Endothelial cell of umbilical vein (primary cell): ENCODE measurements around the gene IDI2. TPM values are rescaled to one million over a fixed set of nuclear protein-coding genes. Genes with fewer than 3 reads are reported as not detected.

Source experiments
- BruUV-seq: library from RNA; stranded (reverse); fragments of 400-500 nt; replicated peaks from 2 replicates; lab custom pipeline; 2021; lab: Mats Ljungman, UMichigan
- CTCF ChIA-PET: fragments of 300-600, 350-600 bp; sonication (Branson Sonifier 250); formaldehyde crosslinking; loops from one replicate; lab custom pipeline; 2021; ENCODE audit warnings: antibody characterized with exemption, inconsistent platforms; lab: Charles Lee
- POLR2A ChIA-PET: fragments of 300-600, 350-600 bp; sonication (Branson Sonifier 250); formaldehyde crosslinking; loops from one replicate; lab custom pipeline; 2021; ENCODE audit warnings: antibody characterized with exemption, inconsistent platforms; lab: Charles Lee
- DNase-seq: peaks from one replicate; pipeline ENCODE4 v3.0.0-alpha.2; 2011; ENCODE audit warnings: low read depth, low spot score
- FAIRE-seq: peaks from 2 replicates; lab custom pipeline; 2011; peaks lifted over from hg19 to GRCh38; lab: Jason Lieb, UNC
- H2AFZ ChIP-seq: 2 replicates; pipeline ENCODE4 v1.6.0; 2012; ENCODE audit warnings: low read depth, low read length, control low read depth, inconsistent platforms
- H3K27ac ChIP-seq: 2 replicates; pipeline ENCODE4 v1.5.1; 2011; ENCODE audit warnings: low read depth, mild to moderate bottlenecking, control low read depth, low read length, moderate library complexity; ENCODE audit not compliant: insufficient read depth
- H3K27me3 ChIP-seq, 2 experiments: 2 replicates each; pipeline versions ENCODE4 v1.6.0 to v1.6.1; 2011; ENCODE audit warnings: low read length in 2 of 2, mixed read lengths in 1 of 2; ENCODE audit not compliant: control insufficient read depth in 2 of 2, insufficient read depth in 2 of 2
- H3K36me3 ChIP-seq, 2 experiments: 2 replicates in 1 of 2; 3 replicates in 1 of 2; pipeline ENCODE4 v1.5.1; 2011; ENCODE audit warnings: low read length in 2 of 2, mild to moderate bottlenecking in 1 of 2, moderate library complexity in 1 of 2; ENCODE audit not compliant: control insufficient read depth in 2 of 2, insufficient read depth in 2 of 2; ENCODE audit errors: extremely low read depth in 1 of 2
- H3K4me1 ChIP-seq: 3 replicates; pipeline ENCODE4 v1.5.1; 2011; ENCODE audit warnings: mild to moderate bottlenecking, low read length; ENCODE audit not compliant: control insufficient read depth, insufficient read depth; ENCODE audit errors: extremely low read depth
- H3K4me2 ChIP-seq: 2 replicates; pipeline ENCODE4 v1.6.1; 2011; ENCODE audit warnings: low read length, control low read depth, mixed read lengths; ENCODE audit not compliant: insufficient read depth
- H3K4me3 ChIP-seq, 3 experiments: fragments of 200-600 bp in 1 of 3; sonication (generic), shearing (Covaris generic) in 1 of 3; replicated peaks in 1 of 3; 2 replicates each; pipeline ENCODE4 v1.5.1; 2011 to 2016; ENCODE audit warnings: control low read depth in 3 of 3, low read length in 3 of 3, mild to moderate bottlenecking in 2 of 3, inconsistent platforms in 1 of 3, low read depth in 1 of 3, moderate library complexity in 1 of 3; ENCODE audit not compliant: insufficient read depth in 1 of 3
- H3K79me2 ChIP-seq: 2 replicates; pipeline ENCODE4 v1.6.0; 2012; ENCODE audit warnings: low read length, inconsistent platforms; ENCODE audit not compliant: control insufficient read depth, insufficient read depth
- H3K9ac ChIP-seq: replicated peaks from 2 replicates; pipeline ENCODE3; 2011; ENCODE audit warnings: low read length, control low read depth; ENCODE audit not compliant: insufficient read depth; ENCODE audit errors: extremely low read depth
- H3K9me1 ChIP-seq: replicated peaks from 3 replicates; pipeline ENCODE4 v1.6.0; 2011; ENCODE audit warnings: mild to moderate bottlenecking, low read length; ENCODE audit not compliant: control insufficient read depth, insufficient read depth; ENCODE audit errors: extremely low read depth
- H3K9me3 ChIP-seq: replicated peaks from 2 replicates; pipeline ENCODE4 v1.5.1; 2012; ENCODE audit warnings: low read length, inconsistent platforms; ENCODE audit not compliant: control insufficient read depth, insufficient read depth
- H4K20me1 ChIP-seq: replicated peaks from 2 replicates; pipeline ENCODE3; 2011; ENCODE audit warnings: mild to moderate bottlenecking, low read length; ENCODE audit not compliant: control insufficient read depth, insufficient read depth; ENCODE audit errors: extremely low read depth
- EZH2 ChIP-seq: IDR thresholded peaks from 2 replicates; pipeline ENCODE4 v1.6.1; 2012; ENCODE audit warnings: borderline replicate concordance, low read depth, mild to moderate bottlenecking, moderate library complexity, low read length, inconsistent platforms; ENCODE audit not compliant: severe bottlenecking
- FOS ChIP-seq: IDR thresholded peaks from 2 replicates; pipeline ENCODE4 v1.6.1; 2011; ENCODE audit warnings: mild to moderate bottlenecking, low read length, moderate library complexity, borderline replicate concordance; ENCODE audit not compliant: insufficient read depth
- GATA2 ChIP-seq: IDR thresholded peaks from 2 replicates; pipeline ENCODE4 v1.7.0; 2011; ENCODE audit warnings: low read depth, mild to moderate bottlenecking, moderate library complexity, mixed read lengths, low read length; ENCODE audit not compliant: insufficient read length, insufficient read depth
- JUN ChIP-seq: IDR thresholded peaks from 2 replicates; pipeline ENCODE4 v1.6.1; 2011; ENCODE audit warnings: borderline replicate concordance, low read depth; ENCODE audit not compliant: insufficient read length, insufficient read depth
- MYC ChIP-seq: IDR thresholded peaks from one replicate; pipeline ENCODE4 v1.6.1; 2011; ENCODE audit warnings: mild to moderate bottlenecking, low read depth, low read length
- POLR2A ChIP-seq: IDR thresholded peaks from 2 replicates; pipeline ENCODE4 v1.6.1; 2012; ENCODE audit warnings: low read depth, mild to moderate bottlenecking, control low read depth, low read length
- POLR2AphosphoS5 ChIP-seq: IDR thresholded peaks from 2 replicates; pipeline ENCODE4 v1.6.1; 2012; ENCODE audit warnings: low read depth, mild to moderate bottlenecking, control low read depth, low read length, moderate library complexity; ENCODE audit not compliant: insufficient read depth
- dilution Hi-C: fragments of 300-500 bp; cut with MboI; formaldehyde crosslinking; loops from one replicate; pipeline ENCODE4 v1.15.0; 2019; ENCODE audit warnings: low sequenced_read_pairs; ENCODE audit not compliant: extremely low pct_ligation_motif_present
- intact Hi-C: fragments of 100-400 bp; cut with micrococcal nuclease; formaldehyde crosslinking; loops from one replicate; pipeline ENCODE4 v1.10.0; 2022
- polyA plus RNA-seq, 4 experiments: library from polyadenylated mRNA; depleted of rRNA in 3 of 4; stranded (reverse) in 3 of 4; unstranded in 1 of 4; fragments of >200 nt; gene quantifications; 2 replicates each; pipeline versions ENCODE4 v1.2.1 to v1.2.3, GENCODE V29; 2011 to 2012; ENCODE audit warnings: missing spikeins in 1 of 4
- total RNA-seq: library from RNA; stranded (reverse); gene quantifications from 2 replicates; pipeline ENCODE4 v1.2.3, GENCODE V29; 2021
- TF ChIP-seq, protein P1 (sequence below), 2 donors: IDR thresholded peaks; 1 replicate in 1 of 2; 2 replicates in 1 of 2; pipeline ENCODE4 v1.5.1; 2011; ENCODE audit warnings: low read length in 2 of 2, mild to moderate bottlenecking in 2 of 2, moderate library complexity in 2 of 2, control low read depth in 1 of 2, inconsistent platforms in 1 of 2, low read depth in 1 of 2; ENCODE audit not compliant: insufficient read depth in 1 of 2; ENCODE audit errors: extremely low read depth in 1 of 2
- TF ChIP-seq, protein P2 (sequence below): IDR thresholded peaks from 2 replicates; pipeline ENCODE4 v1.6.1; 2011; ENCODE audit not compliant: insufficient read depth, insufficient read length

IDI2 gene
- total and polyA plus RNA-seq, 2 donors (not counting 3 experiments of a cell fraction or from before 2014, with no cell fraction given), result not detected

DNA sequence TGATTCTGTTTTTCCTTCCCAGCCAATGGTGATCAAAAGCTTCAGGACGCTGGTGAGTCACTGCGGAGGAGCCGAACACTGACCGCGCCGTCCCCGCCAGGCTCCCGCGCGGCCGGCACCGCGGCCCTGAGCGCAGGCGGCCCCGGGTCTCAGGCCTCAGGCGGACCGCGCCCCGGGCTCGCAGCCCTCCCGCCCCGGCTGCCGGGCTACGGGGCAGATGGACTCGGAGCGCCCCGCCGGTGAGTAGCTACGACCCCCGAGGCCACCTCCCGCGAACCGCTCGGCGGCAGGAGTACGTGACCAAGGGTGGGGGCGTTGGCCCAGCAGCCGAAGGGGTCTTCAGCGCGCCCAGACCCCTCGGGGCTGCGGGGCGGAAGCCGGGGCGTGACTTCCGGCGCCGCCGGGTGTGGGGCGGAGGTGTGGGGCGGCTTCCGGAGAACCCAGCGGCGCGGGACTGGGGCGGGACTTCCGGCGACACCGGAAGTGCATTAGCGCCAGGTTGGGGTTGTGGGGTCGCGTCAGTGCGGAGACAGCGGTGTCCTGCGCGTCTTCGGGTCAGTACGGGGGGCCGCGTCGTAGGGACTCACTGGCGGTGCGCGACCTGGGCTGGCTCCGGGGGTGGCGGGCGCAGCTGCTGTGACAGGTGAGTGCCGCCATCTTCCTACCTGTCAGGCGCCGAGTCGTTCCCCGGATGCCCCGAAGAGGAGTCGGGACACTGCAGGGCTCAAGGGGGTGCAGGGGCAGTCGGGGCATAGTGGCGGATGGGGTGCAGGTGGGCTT is 30.9 kb upstream of the IDI2 start, which contains the start of gene WDR37:
Gene WDR37 (plus strand): TSS at position 60 of the 780 bp plus-strand sequence. CDS start 15,771 bp downstream, outside the sequence.
- dilution Hi-C loops, result no loop called here
- POLR2A ChIA-PET, result interaction anchor here (0.8 to 1.0 kb wide), 2 partner anchors 13 to 125 kb away, joined by 4 to 5 read pairs; partner anchors contain the start of gene LARP4B
- FAIRE-seq, result no peak

More for the DNA sequence above, 30.9 kb upstream of the IDI2 start, which contains the start of gene WDR37:
- intact Hi-C loops, result loop anchor here (1.0 kb wide), 1 partner anchor 7 kb away; the partner anchor contains the start of gene IDI1
- peaks cover 0 to 4% of the 10 kb centered on the region in 2 experiments for H3K36me3 ChIP-seq
- peak; percentile 61 for DNase-seq
- peaks cover 29% of the 10 kb centered on the region for H3K4me1 ChIP-seq
- H3K9ac ChIP-seq, result peak within 1 kb of the TSS; percentile 96
- no peaks in the 10 kb centered on the region for H3K27me3 ChIP-seq
- no peaks in the 10 kb centered on the region for H3K9me1 ChIP-seq
- BruUV-seq, result no TSS peak
- peaks cover 76% of the 10 kb centered on the region for H3K79me2 ChIP-seq
- H3K4me2 ChIP-seq, result peak within 1 kb of the TSS; percentile 84
- peak within 1 kb of the TSS; percentile 87 for H3K27ac ChIP-seq
- no peaks in the 10 kb centered on the region for H4K20me1 ChIP-seq
- TF ChIP-seq POLR2A (peak; percentile 69), GATA2 (no peak), JUN (peak; percentile 47), FOS (peak; percentile 62), MYC (no peak), EZH2 (no peak), POLR2AphosphoS5 (peak; percentile 90)
- TF ChIP-seq, protein P1, sequence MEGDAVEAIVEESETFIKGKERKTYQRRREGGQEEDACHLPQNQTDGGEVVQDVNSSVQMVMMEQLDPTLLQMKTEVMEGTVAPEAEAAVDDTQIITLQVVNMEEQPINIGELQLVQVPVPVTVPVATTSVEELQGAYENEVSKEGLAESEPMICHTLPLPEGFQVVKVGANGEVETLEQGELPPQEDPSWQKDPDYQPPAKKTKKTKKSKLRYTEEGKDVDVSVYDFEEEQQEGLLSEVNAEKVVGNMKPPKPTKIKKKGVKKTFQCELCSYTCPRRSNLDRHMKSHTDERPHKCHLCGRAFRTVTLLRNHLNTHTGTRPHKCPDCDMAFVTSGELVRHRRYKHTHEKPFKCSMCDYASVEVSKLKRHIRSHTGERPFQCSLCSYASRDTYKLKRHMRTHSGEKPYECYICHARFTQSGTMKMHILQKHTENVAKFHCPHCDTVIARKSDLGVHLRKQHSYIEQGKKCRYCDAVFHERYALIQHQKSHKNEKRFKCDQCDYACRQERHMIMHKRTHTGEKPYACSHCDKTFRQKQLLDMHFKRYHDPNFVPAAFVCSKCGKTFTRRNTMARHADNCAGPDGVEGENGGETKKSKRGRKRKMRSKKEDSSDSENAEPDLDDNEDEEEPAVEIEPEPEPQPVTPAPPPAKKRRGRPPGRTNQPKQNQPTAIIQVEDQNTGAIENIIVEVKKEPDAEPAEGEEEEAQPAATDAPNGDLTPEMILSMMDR (IDR thresholded peaks at IDR 0.05; ENCODE audit: extremely low read depth in 1 of 2, insufficient read depth in 1 of 2, low read depth in 1 of 2, low read length in 2 of 2), result no peak
- TF ChIP-seq, protein P2, sequence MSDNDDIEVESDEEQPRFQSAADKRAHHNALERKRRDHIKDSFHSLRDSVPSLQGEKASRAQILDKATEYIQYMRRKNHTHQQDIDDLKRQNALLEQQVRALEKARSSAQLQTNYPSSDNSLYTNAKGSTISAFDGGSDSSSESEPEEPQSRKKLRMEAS, result peak; percentile 15
- peak within 1 kb of the TSS; percentile 71 to 83 (median 75) for H3K4me3 ChIP-seq
- H3K9me3 ChIP-seq, result no peaks in the 10 kb centered on the region
- CTCF ChIA-PET, result interaction anchor here (0.8 to 1.8 kb wide), 4 partner anchors 9 to 41 kb away, joined by 3 to 5 read pairs (median 4); no protein-coding TSS in a partner anchor
- peak within 1 kb of the TSS; percentile 33 for H2AFZ ChIP-seq
